Caki2 (cell line): ENCODE results near the gene TNS3. TPM values are rescaled to one million over a fixed set of nuclear protein-coding genes. Genes with fewer than 3 reads are reported as not detected.
"Not testable (repeated sequence)": the region's sequence is repeated elsewhere in the genome, so short reads cannot be mapped to it uniquely, and the experiment has no call there.

ENCODE experiments used
- DNase-seq: peaks from one replicate; pipeline ENCODE4 v3.0.0-alpha.2; 2015; ENCODE audit warnings: low read depth
- in situ Hi-C: cut with HindIII; loops from 2 replicates; pipeline ENCODE4 v1.10.0; 2016; ENCODE audit warnings: low sequenced_read_pairs, low pct_unique_long_range_greater_than_20kb, mixed read lengths
- total RNA-seq: library from RNA; depleted of rRNA; stranded (reverse); fragments of >200 nt; shearing (Covaris generic); gene quantifications from 2 replicates; pipeline ENCODE4 v1.2.3, GENCODE V29; 2014; ENCODE audit warnings: low replicate concordance

Gene TNS3
- total RNA-seq, 1 experiment from 2014 or later = 50.5 TPM

DNA sequence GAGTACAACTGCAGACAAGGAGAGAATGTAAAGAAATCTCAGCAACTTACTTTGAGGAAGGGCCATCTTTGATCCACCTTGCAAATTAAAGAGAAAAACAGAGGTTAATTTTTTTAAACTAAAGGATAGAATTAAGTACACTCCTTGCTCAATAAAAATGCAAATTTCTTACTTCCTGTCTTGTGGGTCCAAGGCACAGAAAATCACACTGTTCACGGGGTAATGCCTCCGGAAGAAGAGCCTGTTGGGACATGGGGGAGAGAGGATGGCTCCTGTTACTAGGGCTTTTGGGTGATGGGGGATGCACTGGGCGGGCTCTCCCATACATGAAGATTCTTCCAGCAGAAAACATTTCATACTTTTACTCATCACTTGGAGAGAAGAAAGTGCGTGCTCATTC is 301.8 kb downstream of the TNS3 start:
- in situ Hi-C loops = no loop called here
- DNase-seq = no peak

DNA sequence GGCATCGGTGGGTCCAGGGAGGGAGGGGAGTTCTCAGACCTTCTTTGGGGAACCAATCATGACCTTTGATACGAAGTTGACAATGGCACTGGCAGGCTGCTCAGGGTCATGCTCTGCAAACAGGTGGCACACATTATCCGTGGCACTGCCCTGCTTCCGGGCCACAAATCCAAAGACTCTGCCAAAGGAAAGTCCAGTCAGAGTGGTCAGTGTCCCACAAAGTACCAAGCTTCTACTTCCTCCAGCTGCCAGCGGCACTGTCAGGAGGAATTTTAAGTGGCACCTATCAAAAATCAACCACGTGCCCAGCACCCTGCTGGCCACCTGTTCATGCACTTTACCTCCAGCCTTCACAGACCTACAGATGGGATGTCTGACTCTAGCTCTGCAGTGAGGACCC is 303.9 kb downstream of the TNS3 start:
- DNase-seq = no peak
- in situ Hi-C loops = no loop called here

DNA sequence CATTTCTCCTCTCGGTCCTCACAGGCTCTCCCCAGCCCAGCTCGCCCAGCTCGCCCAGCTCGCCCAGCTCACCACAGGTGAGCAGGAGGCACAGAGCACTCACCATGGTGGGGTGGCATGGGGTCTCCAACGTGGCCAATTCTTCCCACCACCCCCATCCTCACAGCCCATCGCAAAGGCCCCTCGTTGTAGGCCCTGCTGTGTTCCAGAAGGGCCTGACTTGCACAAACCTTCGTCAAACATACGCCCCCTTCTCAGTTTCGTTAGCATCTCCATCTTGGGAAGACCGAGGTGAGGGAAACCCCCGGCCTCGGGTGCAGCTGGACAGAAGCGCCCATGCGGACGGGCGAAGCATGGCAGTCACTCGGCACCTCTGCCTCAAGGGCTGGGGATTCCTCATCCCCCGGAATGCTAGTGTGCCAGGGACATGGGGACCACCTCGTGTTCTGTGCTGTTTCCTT is 304.6 kb downstream of the TNS3 start:
- in situ Hi-C loops = no loop called here
- no peak for DNase-seq

DNA sequence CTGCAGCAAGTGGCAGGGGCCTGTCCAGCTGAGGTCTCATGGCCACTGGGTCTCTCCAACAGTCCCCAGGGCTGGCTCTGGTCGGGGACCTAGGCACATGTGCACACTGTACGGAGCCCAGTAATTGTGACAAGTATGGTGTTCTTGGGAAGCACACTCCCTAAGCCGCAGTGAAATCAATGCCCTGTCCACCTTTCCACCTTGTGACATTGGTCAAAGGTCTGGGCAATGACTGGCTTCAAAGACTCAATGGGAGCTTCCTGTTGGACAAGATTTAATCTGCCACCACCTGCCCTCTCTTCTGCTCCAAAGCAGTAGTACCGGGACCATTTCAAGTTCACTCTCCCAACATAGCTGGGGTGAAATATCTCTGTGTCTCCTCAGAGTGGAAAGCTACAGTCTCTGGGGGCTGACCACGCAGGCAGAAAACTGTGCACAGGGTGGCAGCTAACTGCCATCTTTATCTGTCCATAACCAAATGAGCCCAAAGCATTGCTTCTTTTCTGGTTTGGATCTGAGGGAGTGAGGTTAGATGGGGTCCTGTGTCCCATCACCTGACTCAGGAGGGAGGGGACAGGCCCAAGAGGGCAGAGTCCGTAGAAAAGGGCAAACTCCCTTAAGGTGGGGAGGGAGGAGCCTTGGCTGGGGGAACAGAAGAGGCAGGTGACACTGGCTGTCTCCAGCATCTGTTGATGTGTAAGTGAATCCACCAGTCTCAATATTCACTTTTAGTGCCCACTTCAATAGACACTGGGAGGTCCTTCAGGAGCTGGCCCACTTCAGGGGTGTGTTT is 307.7 kb downstream of the TNS3 start:
- no peak for DNase-seq
- in situ Hi-C loops = no loop called here

DNA sequence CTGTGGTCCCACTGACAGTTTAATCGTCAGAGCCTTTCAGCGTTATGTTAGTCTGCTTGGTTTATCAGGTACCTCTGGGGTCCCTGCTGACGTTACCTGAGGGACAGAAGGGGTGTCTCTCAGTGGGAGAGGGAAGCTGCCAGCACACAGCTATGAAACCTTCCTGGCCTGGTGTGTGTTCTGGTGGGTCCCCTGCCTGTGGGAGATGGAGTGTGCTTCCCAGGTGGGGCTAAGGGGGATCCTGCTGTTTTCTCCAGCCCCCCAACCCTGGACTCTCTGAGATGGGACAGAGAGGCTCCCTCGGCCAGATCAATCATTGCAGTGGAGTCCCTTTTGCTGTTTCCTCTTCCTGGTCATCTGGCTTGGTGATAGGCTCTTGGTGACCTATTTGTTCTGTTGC is 308.8 kb downstream of the TNS3 start:
- in situ Hi-C loops = no loop called here
- DNase-seq = no peak

DNA sequence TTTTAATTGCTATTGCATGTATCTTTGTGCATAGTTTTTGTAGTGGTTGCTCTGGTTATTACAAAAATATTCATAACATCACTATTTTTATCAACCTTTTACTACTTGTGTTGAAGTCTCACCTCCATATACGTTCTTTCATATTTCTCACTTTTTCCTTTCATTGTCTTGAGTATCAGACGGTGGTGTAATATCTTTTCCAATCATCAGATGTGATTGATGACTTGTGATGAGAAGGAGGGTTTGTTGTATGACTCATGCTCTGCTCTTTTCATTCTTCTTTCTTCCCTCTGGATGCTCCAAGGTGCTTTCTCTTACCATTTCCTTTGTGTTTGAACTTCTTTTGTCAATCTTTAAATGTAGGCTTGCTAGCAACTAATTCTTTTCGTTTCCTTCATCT is 310.2 kb downstream of the TNS3 start:
- in situ Hi-C loops = no loop called here
- DNase-seq = no peak

DNA sequence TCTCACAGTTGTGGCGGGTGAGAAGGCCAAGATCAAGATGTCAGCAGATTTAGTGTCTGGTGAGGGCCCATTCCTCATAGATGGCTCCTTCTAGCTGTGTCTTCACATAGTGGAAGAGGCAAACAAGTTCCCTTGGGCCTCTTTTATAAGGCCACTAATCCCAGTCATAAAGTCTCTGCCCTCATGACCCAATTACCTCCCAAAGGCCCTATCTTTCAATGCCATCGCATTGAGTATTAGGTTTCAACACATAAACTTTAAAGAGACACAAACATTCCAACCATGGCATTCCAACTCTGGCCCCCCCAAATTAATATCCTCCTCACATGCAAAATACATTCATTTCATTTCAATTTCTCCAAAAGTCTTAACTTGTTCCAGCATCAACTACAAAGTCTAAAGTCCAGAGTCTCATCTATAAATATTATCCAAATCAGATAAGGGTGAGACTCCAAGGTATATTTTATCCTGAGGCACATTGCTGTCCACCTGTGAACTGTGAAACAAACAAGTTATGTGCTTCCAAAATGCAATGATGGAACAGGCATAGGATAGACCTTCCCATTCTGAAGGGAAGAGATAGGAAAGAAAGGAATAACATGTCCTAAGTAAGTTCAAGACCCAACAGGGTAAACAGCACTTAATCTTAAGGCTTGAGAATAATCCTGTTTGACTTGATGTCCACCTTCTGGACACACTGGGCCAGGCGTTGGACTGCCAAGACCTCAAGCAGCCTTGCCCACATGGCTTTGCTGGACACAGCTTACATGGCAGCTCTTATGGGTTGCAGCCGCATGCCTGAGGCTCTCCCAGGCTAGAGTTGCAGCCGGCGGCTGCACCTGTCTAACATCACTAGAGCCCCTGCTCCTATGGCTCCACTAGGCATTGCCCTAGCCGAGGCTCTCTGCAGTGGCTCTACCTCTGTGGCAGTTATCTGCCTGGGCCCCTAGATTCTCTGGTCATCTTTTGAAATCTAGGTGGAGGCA is 312.8 kb downstream of the TNS3 start:
- in situ Hi-C loops = no loop called here
- no peak for DNase-seq

- no peak for DNase-seq
- in situ Hi-C loops = no loop called here
Observed at GRCh38 chr7:47267346-47267745, 314.6 kb downstream of the TNS3 start.

GRCh38 chr7:47266799-47267198 is 315.1 kb downstream of the TNS3 start:
- in situ Hi-C loops = no loop called here
- peak; percentile 92 for DNase-seq

DNA sequence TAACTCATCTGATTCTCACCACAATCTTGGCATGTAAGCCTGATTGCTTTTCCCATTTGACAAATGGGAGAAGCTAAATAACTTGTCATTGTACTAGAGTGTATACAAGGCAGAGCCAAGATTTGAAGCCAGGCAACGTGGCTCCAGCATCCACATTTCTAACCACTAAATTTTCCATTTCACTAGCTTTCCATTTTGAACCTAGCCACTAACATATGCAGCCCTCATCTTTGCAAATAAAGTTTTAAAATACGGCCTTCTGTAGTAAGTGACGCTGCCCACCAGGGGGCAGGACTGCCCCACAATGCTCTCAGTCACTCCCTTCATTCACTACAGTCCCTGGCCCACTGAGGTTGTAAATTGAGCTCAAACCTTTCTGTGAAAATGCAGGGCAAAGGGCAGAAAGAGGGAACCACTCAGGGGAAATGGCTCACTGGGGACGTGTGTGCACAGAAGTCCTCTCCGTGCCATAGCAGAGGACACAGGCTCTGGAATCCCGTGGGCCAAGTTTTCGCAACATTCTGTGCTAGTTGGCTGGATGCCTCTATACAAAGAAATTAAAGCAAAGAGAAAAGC is 315.7 kb downstream of the TNS3 start:
- DNase-seq = peak; percentile 79
- in situ Hi-C loops = no loop called here

- no peak for DNase-seq
- in situ Hi-C loops = no loop called here
Observed at GRCh38 chr7:47265621-47266020, 316.3 kb downstream of the TNS3 start.

GRCh38 chr7:47264021-47264651 is 317.8 kb downstream of the TNS3 start:
- in situ Hi-C loops = no loop called here
- DNase-seq = no peak

GRCh38 chr7:47262881-47263280 is 319.0 kb downstream of the TNS3 start:
- in situ Hi-C loops = no loop called here
- DNase-seq = no peak

GRCh38 chr7:47262160-47262559 is 319.8 kb downstream of the TNS3 start:
- DNase-seq, in situ Hi-C loops: not testable (repeated sequence)

GRCh38 chr7:47260270-47260669 is 321.6 kb downstream of the TNS3 start:
- in situ Hi-C loops = no loop called here
- no peak for DNase-seq

DNA sequence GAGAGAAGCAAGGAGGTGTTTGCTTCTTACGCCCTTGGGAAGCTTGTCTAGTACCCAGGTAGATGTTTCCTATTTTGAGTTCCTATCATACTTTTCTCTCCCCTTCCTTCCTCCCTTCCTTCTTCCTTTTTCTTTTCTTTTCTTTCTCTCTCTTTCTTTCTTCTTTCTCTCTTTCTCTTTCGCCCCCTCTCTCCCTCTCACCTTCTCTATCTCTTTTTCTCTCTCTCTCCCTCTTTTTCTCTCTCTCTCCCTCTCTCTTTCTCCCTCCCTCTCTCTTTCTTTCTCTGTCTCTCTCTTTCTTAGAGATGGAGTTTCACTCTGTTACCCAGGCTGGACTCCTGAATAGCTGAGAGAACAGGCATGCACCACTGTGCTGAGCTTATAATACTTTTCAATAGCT is 322.2 kb downstream of the TNS3 start:
- in situ Hi-C loops = no loop called here
- DNase-seq = no peak

DNA sequence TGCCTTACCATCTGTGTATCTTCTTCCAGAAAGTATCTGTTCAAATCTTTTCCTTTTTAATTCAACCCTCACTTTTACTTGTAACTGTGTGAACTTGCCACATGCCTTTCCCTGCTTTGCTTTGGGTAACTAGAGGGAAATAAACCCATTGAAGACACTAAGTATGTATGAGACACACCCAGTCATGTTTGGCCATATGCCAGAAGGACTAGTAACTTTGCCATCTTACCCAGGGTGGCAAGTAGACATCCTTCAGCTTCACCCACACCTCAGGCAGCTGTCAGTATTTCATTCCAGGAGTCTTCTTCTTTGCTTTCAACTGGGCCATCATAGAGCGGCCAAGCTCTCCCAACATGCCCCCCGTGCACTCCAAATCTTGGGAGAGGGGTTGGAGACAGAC is 323.1 kb downstream of the TNS3 start:
- DNase-seq = no peak
- in situ Hi-C loops = no loop called here

GRCh38 chr7:47256016-47256415 is 325.9 kb downstream of the TNS3 start:
- DNase-seq = no peak
- in situ Hi-C loops = no loop called here
